ENCODE results near the gene SFXN5.

The SFXN5 gene

GRCh38 chr2:73083886-73084800, 12.6 kb upstream of the SFXN5 start:
- no peak for TF ChIP-seq Cebpa-rat (IDR thresholded peaks at IDR 0.05)
- peak overlapping the region in 8 of 11 experiments; percentile 36 to 64 (median 58); a peak in 15 of 22 replicates for H3K4me2 ChIP-seq
- no peaks in the 10 kb centered on the region for H3K9me3 ChIP-seq (replicated peaks in 1 of 11)
- peaks cover 20 to 80% (median 60%) of the 10 kb centered on the region in 10 experiments for H3K4me1 ChIP-seq
- no peak overlapping the region for H3K4me3 ChIP-seq
- peaks cover 12 to 75% (median 32%) of the 10 kb centered on the region in 11 experiments; a peak in 20 of 22 replicates for H3K36me3 ChIP-seq
- peak overlapping the region in 5 of 11 experiments; percentile 6 to 25 (median 12); a peak in 3 of 22 replicates for H3K9ac ChIP-seq
- H3K27ac ChIP-seq, result no peak overlapping the region
- H4K20me1 ChIP-seq, result peaks cover 11 to 99% (median 78%) of the 10 kb centered on the region in 11 experiments; a peak in 19 of 22 replicates
- H3K27me3 ChIP-seq, result no peaks in the 10 kb centered on the region

GRCh38 chr2:73082523-73083410, 11.3 kb upstream of the SFXN5 start:
- no peak overlapping the region for H3K4me3 ChIP-seq

GRCh38 chr2:73081181-73081671, 9.7 kb upstream of the SFXN5 start:
- H4K20me1 ChIP-seq, result peaks cover 19 to 98% (median 82%) of the 10 kb centered on the region in 11 experiments; a peak in 19 of 22 replicates
- H3K4me2 ChIP-seq, result peak overlapping the region; percentile 68 to 89 (median 80)
- peaks cover 20 to 95% (median 77%) of the 10 kb centered on the region in 10 experiments for H3K4me1 ChIP-seq
- H3K27ac ChIP-seq, result peak overlapping the region in 9 of 11 experiments; percentile 7 to 54 (median 34); a peak in 12 of 22 replicates
- no peaks in the 10 kb centered on the region for H3K9me3 ChIP-seq (replicated peaks in 1 of 11)
- no peak for TF ChIP-seq Cebpa-rat (IDR thresholded peaks at IDR 0.05)
- H3K4me3 ChIP-seq, result no peak overlapping the region
- no peaks in the 10 kb centered on the region for H3K27me3 ChIP-seq
- peak overlapping the region in 9 of 11 experiments; percentile 14 to 52 (median 39); a peak in 11 of 22 replicates for H3K9ac ChIP-seq
- peaks cover 0 to 69% (median 10%) of the 10 kb centered on the region in 11 experiments; a peak in 9 of 22 replicates for H3K36me3 ChIP-seq

More at GRCh38 chr2:73082523-73083410, 11.3 kb upstream of the SFXN5 start:
- Histone ChIP-seq H3K4me2 (peak overlapping the region in 2 of 11 experiments; percentile 82 to 89; a peak in 3 of 22 replicates), H3K9me3 (replicated peaks in 1 of 11) (no peaks in the 10 kb centered on the region), H3K36me3 (peaks cover 3 to 69% (median 20%) of the 10 kb centered on the region in 11 experiments; a peak in 17 of 22 replicates), H3K27me3 (no peaks in the 10 kb centered on the region), H3K9ac (no peak overlapping the region), H3K4me1 (peaks cover 20 to 94% (median 73%) of the 10 kb centered on the region in 10 experiments), H3K27ac (no peak overlapping the region; a peak in 1 of 22 replicates), H4K20me1 (peaks cover 19 to 99% (median 84%) of the 10 kb centered on the region in 11 experiments; a peak in 19 of 22 replicates)
- no peak for TF ChIP-seq Cebpa-rat (IDR thresholded peaks at IDR 0.05)

GRCh38 chr2:73080321-73081131, 9.0 kb upstream of the SFXN5 start:
- H3K27me3 ChIP-seq, result no peaks in the 10 kb centered on the region
- H3K9ac ChIP-seq, result peak overlapping the region in 10 of 11 experiments; percentile 14 to 52 (median 39); a peak in 15 of 22 replicates
- TF ChIP-seq Cebpa-rat (IDR thresholded peaks at IDR 0.05), result no peak
- no peaks in the 10 kb centered on the region for H3K9me3 ChIP-seq (replicated peaks in 1 of 11)
- H3K27ac ChIP-seq, result peak overlapping the region in 9 of 11 experiments; percentile 7 to 54 (median 34); a peak in 15 of 22 replicates
- H3K4me2 ChIP-seq, result peak overlapping the region; percentile 68 to 89 (median 80)
- peak overlapping the region in 1 of 10 experiments; percentile 8; a peak in 1 of 20 replicates for H3K4me3 ChIP-seq
- H3K36me3 ChIP-seq, result peaks cover 0 to 72% (median 12%) of the 10 kb centered on the region in 11 experiments; a peak in 12 of 22 replicates
- peaks cover 19 to 98% (median 75%) of the 10 kb centered on the region in 11 experiments; a peak in 19 of 22 replicates for H4K20me1 ChIP-seq
- peaks cover 20 to 88% (median 70%) of the 10 kb centered on the region in 10 experiments for H3K4me1 ChIP-seq

GRCh38 chr2:73079636-73080035, 8.1 kb upstream of the SFXN5 start:
- H4K20me1 ChIP-seq, result peaks cover 14 to 98% (median 66%) of the 10 kb centered on the region in 11 experiments; a peak in 19 of 22 replicates
- H3K9ac ChIP-seq, result peak overlapping the region in 6 of 11 experiments; percentile 9 to 60 (median 31); a peak in 3 of 22 replicates
- H3K4me1 ChIP-seq, result peaks cover 20 to 79% (median 62%) of the 10 kb centered on the region in 10 experiments
- H3K27me3 ChIP-seq, result no peaks in the 10 kb centered on the region
- no peak overlapping the region for H3K4me3 ChIP-seq
- no peak for TF ChIP-seq Cebpa-rat (IDR thresholded peaks at IDR 0.05)
- H3K9me3 ChIP-seq (replicated peaks in 1 of 11), result no peaks in the 10 kb centered on the region
- peaks cover 0 to 73% (median 20%) of the 10 kb centered on the region in 11 experiments; a peak in 13 of 22 replicates for H3K36me3 ChIP-seq
- H3K27ac ChIP-seq, result no peak overlapping the region
- peak overlapping the region in 10 of 11 experiments; percentile 68 to 89 (median 81); a peak in 18 of 22 replicates for H3K4me2 ChIP-seq

GRCh38 chr2:73078457-73079411, 7.2 kb upstream of the SFXN5 start:
- Histone ChIP-seq H3K4me3 (no peak overlapping the region), H3K27me3 (no peaks in the 10 kb centered on the region), H3K27ac (no peak overlapping the region), H3K9me3 (replicated peaks in 1 of 11) (no peaks in the 10 kb centered on the region), H3K36me3 (peaks cover 0 to 71% (median 16%) of the 10 kb centered on the region in 11 experiments; a peak in 13 of 22 replicates), H4K20me1 (peaks cover 9 to 89% (median 57%) of the 10 kb centered on the region in 11 experiments; a peak in 17 of 22 replicates), H3K9ac (peak overlapping the region in 6 of 11 experiments; percentile 15 to 60 (median 24); a peak in 6 of 22 replicates), H3K4me1 (peaks cover 20 to 70% (median 53%) of the 10 kb centered on the region in 10 experiments), H3K4me2 (peak overlapping the region in 10 of 11 experiments; percentile 5 to 89 (median 81); a peak in 17 of 22 replicates)
- no peak for TF ChIP-seq Cebpa-rat (IDR thresholded peaks at IDR 0.05)
